Endothelial cell of umbilical vein (primary cell): Measurements from ENCODE around the gene RABGAP1. TPM values are rescaled to one million over a fixed set of nuclear protein-coding genes. Genes with fewer than 3 reads are reported as not detected.
A peak's percentile ranks its signal among the peaks of the same experiment; 100 is the strongest.

Experiments used
- BruUV-seq: library from RNA; stranded (reverse); fragments of 400-500 nt; replicated peaks from 2 replicates; lab custom pipeline; 2021; lab: Mats Ljungman, UMichigan
- CTCF ChIA-PET: fragments of 300-600, 350-600 bp; sonication (Branson Sonifier 250); formaldehyde crosslinking; loops from one replicate; lab custom pipeline; 2021; ENCODE audit warnings: antibody characterized with exemption, inconsistent platforms; lab: Charles Lee
- POLR2A ChIA-PET: fragments of 300-600, 350-600 bp; sonication (Branson Sonifier 250); formaldehyde crosslinking; loops from one replicate; lab custom pipeline; 2021; ENCODE audit warnings: antibody characterized with exemption, inconsistent platforms; lab: Charles Lee
- DNase-seq: peaks from one replicate; pipeline ENCODE4 v3.0.0-alpha.2; 2011; ENCODE audit warnings: low read depth, low spot score
- FAIRE-seq: peaks from 2 replicates; lab custom pipeline; 2011; peaks lifted over from hg19 to GRCh38; lab: Jason Lieb, UNC
- H2AFZ ChIP-seq: 2 replicates; pipeline ENCODE4 v1.6.0; 2012; ENCODE audit warnings: low read depth, low read length, control low read depth, inconsistent platforms
- H3K27ac ChIP-seq: 2 replicates; pipeline ENCODE4 v1.5.1; 2011; ENCODE audit warnings: low read depth, mild to moderate bottlenecking, control low read depth, low read length, moderate library complexity; ENCODE audit not compliant: insufficient read depth
- H3K27me3 ChIP-seq, 2 experiments: 2 replicates each; pipeline versions ENCODE4 v1.6.0 to v1.6.1; 2011; ENCODE audit warnings: low read length in 2 of 2, mixed read lengths in 1 of 2; ENCODE audit not compliant: control insufficient read depth in 2 of 2, insufficient read depth in 2 of 2
- H3K36me3 ChIP-seq, 2 experiments: 2 replicates in 1 of 2; 3 replicates in 1 of 2; pipeline ENCODE4 v1.5.1; 2011; ENCODE audit warnings: low read length in 2 of 2, mild to moderate bottlenecking in 1 of 2, moderate library complexity in 1 of 2; ENCODE audit not compliant: control insufficient read depth in 2 of 2, insufficient read depth in 2 of 2; ENCODE audit errors: extremely low read depth in 1 of 2
- H3K4me1 ChIP-seq: 3 replicates; pipeline ENCODE4 v1.5.1; 2011; ENCODE audit warnings: mild to moderate bottlenecking, low read length; ENCODE audit not compliant: control insufficient read depth, insufficient read depth; ENCODE audit errors: extremely low read depth
- H3K4me2 ChIP-seq: 2 replicates; pipeline ENCODE4 v1.6.1; 2011; ENCODE audit warnings: low read length, control low read depth, mixed read lengths; ENCODE audit not compliant: insufficient read depth
- H3K4me3 ChIP-seq, 3 experiments: fragments of 200-600 bp in 1 of 3; sonication (generic), shearing (Covaris generic) in 1 of 3; replicated peaks in 1 of 3; 2 replicates each; pipeline ENCODE4 v1.5.1; 2011 to 2016; ENCODE audit warnings: control low read depth in 3 of 3, low read length in 3 of 3, mild to moderate bottlenecking in 2 of 3, inconsistent platforms in 1 of 3, low read depth in 1 of 3, moderate library complexity in 1 of 3; ENCODE audit not compliant: insufficient read depth in 1 of 3
- H3K79me2 ChIP-seq: 2 replicates; pipeline ENCODE4 v1.6.0; 2012; ENCODE audit warnings: low read length, inconsistent platforms; ENCODE audit not compliant: control insufficient read depth, insufficient read depth
- H3K9ac ChIP-seq: replicated peaks from 2 replicates; pipeline ENCODE3; 2011; ENCODE audit warnings: low read length, control low read depth; ENCODE audit not compliant: insufficient read depth; ENCODE audit errors: extremely low read depth
- H3K9me1 ChIP-seq: replicated peaks from 3 replicates; pipeline ENCODE4 v1.6.0; 2011; ENCODE audit warnings: mild to moderate bottlenecking, low read length; ENCODE audit not compliant: control insufficient read depth, insufficient read depth; ENCODE audit errors: extremely low read depth
- H3K9me3 ChIP-seq: replicated peaks from 2 replicates; pipeline ENCODE4 v1.5.1; 2012; ENCODE audit warnings: low read length, inconsistent platforms; ENCODE audit not compliant: control insufficient read depth, insufficient read depth
- H4K20me1 ChIP-seq: replicated peaks from 2 replicates; pipeline ENCODE3; 2011; ENCODE audit warnings: mild to moderate bottlenecking, low read length; ENCODE audit not compliant: control insufficient read depth, insufficient read depth; ENCODE audit errors: extremely low read depth
- EZH2 ChIP-seq: IDR thresholded peaks from 2 replicates; pipeline ENCODE4 v1.6.1; 2012; ENCODE audit warnings: borderline replicate concordance, low read depth, mild to moderate bottlenecking, moderate library complexity, low read length, inconsistent platforms; ENCODE audit not compliant: severe bottlenecking
- FOS ChIP-seq: IDR thresholded peaks from 2 replicates; pipeline ENCODE4 v1.6.1; 2011; ENCODE audit warnings: mild to moderate bottlenecking, low read length, moderate library complexity, borderline replicate concordance; ENCODE audit not compliant: insufficient read depth
- GATA2 ChIP-seq: IDR thresholded peaks from 2 replicates; pipeline ENCODE4 v1.7.0; 2011; ENCODE audit warnings: low read depth, mild to moderate bottlenecking, moderate library complexity, mixed read lengths, low read length; ENCODE audit not compliant: insufficient read length, insufficient read depth
- JUN ChIP-seq: IDR thresholded peaks from 2 replicates; pipeline ENCODE4 v1.6.1; 2011; ENCODE audit warnings: borderline replicate concordance, low read depth; ENCODE audit not compliant: insufficient read length, insufficient read depth
- MYC ChIP-seq: IDR thresholded peaks from one replicate; pipeline ENCODE4 v1.6.1; 2011; ENCODE audit warnings: mild to moderate bottlenecking, low read depth, low read length
- POLR2A ChIP-seq: IDR thresholded peaks from 2 replicates; pipeline ENCODE4 v1.6.1; 2012; ENCODE audit warnings: low read depth, mild to moderate bottlenecking, control low read depth, low read length
- dilution Hi-C: fragments of 300-500 bp; cut with MboI; formaldehyde crosslinking; loops from one replicate; pipeline ENCODE4 v1.15.0; 2019; ENCODE audit warnings: low sequenced_read_pairs; ENCODE audit not compliant: extremely low pct_ligation_motif_present
- intact Hi-C: fragments of 100-400 bp; cut with micrococcal nuclease; formaldehyde crosslinking; loops from one replicate; pipeline ENCODE4 v1.10.0; 2022
- polyA plus RNA-seq, 4 experiments: library from polyadenylated mRNA; depleted of rRNA in 3 of 4; stranded (reverse) in 3 of 4; unstranded in 1 of 4; fragments of >200 nt; gene quantifications; 2 replicates each; pipeline versions ENCODE4 v1.2.1 to v1.2.3, GENCODE V29; 2011 to 2012; ENCODE audit warnings: missing spikeins in 1 of 4
- total RNA-seq: library from RNA; stranded (reverse); gene quantifications from 2 replicates; pipeline ENCODE4 v1.2.3, GENCODE V29; 2021
- TF ChIP-seq, protein P1 (sequence below): IDR thresholded peaks from 2 replicates; pipeline ENCODE4 v1.6.1; 2011; ENCODE audit not compliant: insufficient read depth, insufficient read length
- TF ChIP-seq, protein P2 (sequence below), 2 donors: IDR thresholded peaks; 1 replicate in 1 of 2; 2 replicates in 1 of 2; pipeline ENCODE4 v1.5.1; 2011; ENCODE audit warnings: low read length in 2 of 2, mild to moderate bottlenecking in 2 of 2, moderate library complexity in 2 of 2, control low read depth in 1 of 2, inconsistent platforms in 1 of 2, low read depth in 1 of 2; ENCODE audit not compliant: insufficient read depth in 1 of 2; ENCODE audit errors: extremely low read depth in 1 of 2

Gene RABGAP1
- total and polyA plus RNA-seq, 2 donors (not counting 3 experiments of a cell fraction or from before 2014, with no cell fraction given) = 19.0 to 53.6 TPM

DNA sequence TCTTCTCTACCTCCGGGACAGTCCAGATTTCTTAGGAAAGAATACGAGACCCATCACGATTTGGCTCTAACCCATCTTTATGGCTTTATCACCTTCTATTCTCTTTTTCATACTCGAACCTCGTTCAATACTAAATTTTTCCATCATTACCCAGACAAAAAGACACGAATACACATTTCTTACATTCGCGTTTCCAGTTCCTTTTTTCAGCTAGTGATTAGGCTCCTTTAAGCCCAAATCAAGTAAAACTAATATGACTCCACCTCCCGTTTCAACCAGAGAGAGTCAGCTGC, 28.2 kb upstream of the RABGAP1 start:
- intact Hi-C loops (loop anchor here (2.0 kb wide), 1 partner anchor 78 kb away; no protein-coding TSS in a partner anchor), dilution Hi-C loops (no loop called here)
- Histone ChIP-seq H4K20me1 (no peaks in the 10 kb centered on the region), H3K9me1 (no peaks in the 10 kb centered on the region), H3K9me3 (no peaks in the 10 kb centered on the region), H3K36me3 (peaks cover 7 to 8% of the 10 kb centered on the region in 2 experiments), H3K4me2 (peak overlapping the region; percentile 90), H2AFZ (peak overlapping the region; percentile 38), H3K27me3 (no peaks in the 10 kb centered on the region), H3K4me1 (peaks cover 12% of the 10 kb centered on the region), H3K79me2 (peaks cover 33% of the 10 kb centered on the region), H3K27ac (peak overlapping the region; percentile 60), H3K9ac (peak overlapping the region; percentile 77), H3K4me3 (peak overlapping the region; percentile 78 to 99 (median 93))
- ChIA-PET CTCF (interaction anchor here (0.7 to 2.0 kb wide), 10 partner anchors 9 to 437 kb away, joined by 3 to 10 read pairs (median 4); no protein-coding TSS in a partner anchor), POLR2A (interaction anchor here (0.7 to 1.9 kb wide), 4 partner anchors 19 to 84 kb away, joined by 3 to 14 read pairs (median 6); partner anchors contain the start of genes PDCL, RABGAP1 and ZBTB26)
- TF ChIP-seq MYC (no peak), POLR2A (no peak), JUN (no peak), GATA2 (no peak), FOS (no peak), EZH2 (no peak)
- TF ChIP-seq, protein P1, sequence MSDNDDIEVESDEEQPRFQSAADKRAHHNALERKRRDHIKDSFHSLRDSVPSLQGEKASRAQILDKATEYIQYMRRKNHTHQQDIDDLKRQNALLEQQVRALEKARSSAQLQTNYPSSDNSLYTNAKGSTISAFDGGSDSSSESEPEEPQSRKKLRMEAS = no peak
- TF ChIP-seq, protein P2, sequence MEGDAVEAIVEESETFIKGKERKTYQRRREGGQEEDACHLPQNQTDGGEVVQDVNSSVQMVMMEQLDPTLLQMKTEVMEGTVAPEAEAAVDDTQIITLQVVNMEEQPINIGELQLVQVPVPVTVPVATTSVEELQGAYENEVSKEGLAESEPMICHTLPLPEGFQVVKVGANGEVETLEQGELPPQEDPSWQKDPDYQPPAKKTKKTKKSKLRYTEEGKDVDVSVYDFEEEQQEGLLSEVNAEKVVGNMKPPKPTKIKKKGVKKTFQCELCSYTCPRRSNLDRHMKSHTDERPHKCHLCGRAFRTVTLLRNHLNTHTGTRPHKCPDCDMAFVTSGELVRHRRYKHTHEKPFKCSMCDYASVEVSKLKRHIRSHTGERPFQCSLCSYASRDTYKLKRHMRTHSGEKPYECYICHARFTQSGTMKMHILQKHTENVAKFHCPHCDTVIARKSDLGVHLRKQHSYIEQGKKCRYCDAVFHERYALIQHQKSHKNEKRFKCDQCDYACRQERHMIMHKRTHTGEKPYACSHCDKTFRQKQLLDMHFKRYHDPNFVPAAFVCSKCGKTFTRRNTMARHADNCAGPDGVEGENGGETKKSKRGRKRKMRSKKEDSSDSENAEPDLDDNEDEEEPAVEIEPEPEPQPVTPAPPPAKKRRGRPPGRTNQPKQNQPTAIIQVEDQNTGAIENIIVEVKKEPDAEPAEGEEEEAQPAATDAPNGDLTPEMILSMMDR (IDR thresholded peaks at IDR 0.05; ENCODE audit: extremely low read depth in 1 of 2, insufficient read depth in 1 of 2, low read depth in 1 of 2, low read length in 2 of 2) = no peak
- no peak for FAIRE-seq
- no TSS peak for BruUV-seq
- no peak for DNase-seq
